HG03196 (cell line): ENCODE data around the gene PAFAH1B1.
"Not testable (repeated sequence)": the region's sequence is repeated elsewhere in the genome, so short reads cannot be mapped to it uniquely, and the experiment has no call there.

Source experiments
- ATAC-seq: cut with Tn5 transposase; IDR thresholded peaks from one replicate; pipeline ENCODE4 v1.9.1; 2021; ENCODE audit not compliant: unreplicated experiment

PAFAH1B1 gene

DNA sequence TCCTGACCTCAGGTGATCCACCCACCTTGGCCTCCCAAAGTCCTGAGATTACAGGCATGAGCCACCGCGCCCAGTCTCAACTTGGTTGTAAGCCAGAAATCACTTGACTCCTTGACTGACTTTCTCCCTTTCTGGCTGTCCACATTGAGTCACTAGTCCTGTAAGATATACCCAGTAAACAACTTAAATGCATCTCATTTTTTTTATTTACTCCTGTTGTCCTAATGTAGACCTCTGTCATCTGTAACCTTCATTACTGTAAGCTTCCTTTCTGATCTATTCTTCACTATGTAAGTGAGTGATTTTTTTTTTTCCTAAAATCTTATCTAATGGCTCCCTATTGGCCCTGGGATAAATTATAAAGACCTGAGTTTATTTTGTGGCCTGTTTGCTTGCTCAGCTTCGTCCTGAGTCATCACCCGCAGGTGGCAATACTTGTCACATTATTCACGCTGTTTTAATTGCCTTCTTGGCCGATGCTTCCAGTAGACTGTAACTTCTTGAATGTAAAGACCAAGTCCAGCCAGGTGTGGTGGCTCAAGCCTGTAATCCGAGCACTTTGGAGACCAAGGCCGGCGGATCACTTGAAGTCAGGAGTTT, 41.0 kb downstream of the PAFAH1B1 start:
- no peak for ATAC-seq

DNA sequence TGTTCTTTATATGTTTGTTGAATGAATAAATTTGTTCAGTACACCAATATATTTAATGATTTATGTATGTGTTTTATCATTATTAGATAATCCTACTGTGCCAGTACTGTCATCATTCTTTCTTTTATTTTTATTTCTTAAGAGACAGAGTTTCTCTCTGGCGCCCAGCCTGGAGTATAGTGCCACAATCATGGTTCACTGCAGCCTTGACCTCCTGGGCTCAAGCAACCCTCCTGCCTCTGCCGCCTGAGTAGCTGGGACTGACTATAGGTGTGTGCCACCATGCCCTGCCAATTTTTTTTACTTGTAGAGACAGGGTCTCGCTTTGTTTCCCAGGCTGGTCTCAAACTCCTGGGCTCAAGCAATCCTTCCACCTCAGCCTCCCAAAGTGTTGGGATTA, 41.8 kb downstream of the PAFAH1B1 start:
- no peak for ATAC-seq

DNA sequence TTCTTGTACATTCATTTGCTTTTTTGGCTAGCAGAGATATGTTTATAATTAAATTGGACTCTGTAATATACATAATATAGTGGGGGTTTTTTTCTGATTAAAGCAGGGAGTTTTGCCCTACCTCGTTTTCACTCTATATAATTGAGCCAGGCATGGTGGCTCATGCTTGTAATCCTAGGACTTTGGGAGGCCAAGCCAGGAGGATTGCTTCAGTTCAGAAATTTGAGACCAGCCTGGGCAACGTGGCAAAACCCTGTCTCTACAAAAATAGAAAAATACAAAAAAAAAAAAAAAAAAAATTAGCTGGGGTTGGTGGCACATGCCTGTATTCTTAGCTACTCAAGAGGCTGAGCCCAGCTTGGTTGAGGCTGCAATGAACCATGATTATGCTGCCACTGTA, 42.2 kb downstream of the PAFAH1B1 start:
- ATAC-seq: no peak

DNA sequence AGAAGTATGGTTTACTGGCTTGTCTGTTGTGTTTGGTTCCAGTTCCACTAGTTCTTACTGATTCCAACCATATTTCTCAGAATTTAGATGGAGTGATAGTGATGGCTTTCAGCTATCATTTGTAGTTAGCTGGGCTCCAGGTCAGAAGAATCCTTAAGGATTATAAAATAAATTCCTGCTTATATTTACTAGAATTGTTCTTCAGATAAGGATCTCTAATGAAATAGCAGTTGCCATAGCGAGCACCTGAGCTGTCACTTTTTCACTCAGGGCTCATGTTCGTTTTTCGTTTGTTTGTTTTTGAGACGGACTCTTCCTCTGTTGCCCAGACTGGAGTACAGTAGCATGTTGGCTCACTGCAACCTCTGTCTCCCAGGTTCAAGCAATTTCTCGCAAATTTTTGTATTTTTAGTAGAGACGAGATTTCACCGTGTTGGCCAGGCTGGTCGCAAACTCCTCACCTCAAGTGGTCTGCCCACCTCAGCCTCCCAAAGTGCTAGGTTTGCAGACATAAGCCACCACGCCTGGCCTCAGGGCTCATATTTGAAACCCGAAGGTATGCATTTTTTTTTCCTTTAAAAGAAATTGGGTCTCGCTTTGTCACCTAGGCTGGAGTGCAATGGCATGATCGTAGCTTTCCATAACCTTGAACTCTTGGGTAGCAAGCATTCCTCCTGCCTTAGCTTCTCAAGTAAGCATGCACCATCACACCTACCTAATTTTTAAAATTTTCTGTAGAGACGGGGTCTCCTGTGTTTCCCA, 42.9 kb downstream of the PAFAH1B1 start:
- no peak for ATAC-seq

DNA sequence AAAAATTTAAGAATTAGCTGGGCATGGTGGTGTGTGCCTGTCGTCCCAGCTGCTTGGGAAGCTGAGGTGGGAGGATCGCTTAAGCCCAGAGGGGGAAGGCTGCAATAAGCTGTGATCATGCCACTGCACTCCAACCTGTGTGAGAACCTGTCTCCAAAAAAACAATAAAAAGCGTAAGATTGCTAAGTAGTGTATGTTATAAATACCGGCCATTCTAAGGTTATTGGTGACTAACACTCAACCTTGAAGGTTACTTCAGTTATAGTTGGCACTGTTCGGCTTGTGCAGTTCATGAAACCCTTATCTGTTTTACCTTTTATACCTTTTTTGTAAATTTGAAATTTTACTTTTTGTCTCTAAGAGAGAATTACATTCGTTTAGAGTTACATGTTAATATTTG, 44.0 kb downstream of the PAFAH1B1 start:
- no peak for ATAC-seq

DNA sequence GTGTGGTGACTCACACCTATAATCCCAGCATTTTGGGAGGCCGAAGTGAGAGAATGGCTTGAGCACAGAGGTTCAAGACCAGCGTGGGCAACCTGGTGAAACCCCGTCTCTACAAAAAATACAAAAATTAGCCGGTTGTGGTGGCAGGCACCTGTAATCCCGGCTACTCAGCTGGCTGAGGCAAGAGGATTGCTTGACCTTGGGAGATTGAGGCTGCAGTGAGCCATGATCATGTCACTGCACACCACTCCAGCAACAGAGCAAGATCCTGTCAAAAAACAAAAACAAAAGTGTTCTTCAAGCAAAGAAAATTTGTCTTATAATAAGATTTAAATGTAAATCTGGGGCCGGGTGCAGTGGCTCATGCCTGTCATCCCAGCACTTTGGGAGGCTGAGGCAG, 51.5 kb downstream of the PAFAH1B1 start:
- ATAC-seq: no peak

DNA sequence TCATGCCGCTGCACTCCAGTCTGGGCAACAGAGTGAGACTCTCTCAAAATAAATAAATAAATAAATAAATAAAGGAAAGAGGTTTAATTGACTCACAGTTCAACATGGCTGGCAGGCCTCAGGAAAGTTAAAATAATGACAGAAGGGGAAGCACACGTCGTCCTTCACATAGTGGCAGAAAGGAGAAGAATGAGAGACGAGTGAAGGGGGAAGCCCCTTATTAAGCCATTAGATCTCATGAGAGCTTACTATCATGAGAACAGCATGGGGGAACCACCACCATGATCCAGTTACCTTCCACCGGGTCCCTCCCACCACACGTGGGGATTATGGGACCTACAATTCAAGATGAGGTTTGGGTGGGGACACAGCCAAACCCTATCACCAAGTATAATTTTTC, 54.5 kb downstream of the PAFAH1B1 start:
- ATAC-seq: no peak

DNA sequence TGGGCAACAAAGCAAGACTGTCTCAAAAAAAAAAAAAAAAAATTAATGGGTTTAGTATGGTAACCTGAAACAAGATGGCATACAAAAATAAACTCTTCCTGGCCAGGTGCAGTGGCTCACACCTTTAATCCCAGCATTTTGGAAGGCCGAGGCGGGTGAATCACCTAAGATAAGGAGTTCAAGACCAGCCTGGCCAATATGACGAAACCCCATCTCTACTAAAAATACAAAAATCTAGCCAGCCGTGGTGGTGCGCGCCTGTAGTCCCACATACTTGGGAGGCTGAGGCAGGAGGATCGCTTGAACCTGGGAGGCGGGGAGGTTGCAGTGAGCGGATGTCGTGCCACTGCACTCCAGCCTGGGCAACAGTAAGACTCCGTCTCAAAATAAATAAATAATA, 55.7 kb downstream of the PAFAH1B1 start:
- no peak for ATAC-seq

DNA sequence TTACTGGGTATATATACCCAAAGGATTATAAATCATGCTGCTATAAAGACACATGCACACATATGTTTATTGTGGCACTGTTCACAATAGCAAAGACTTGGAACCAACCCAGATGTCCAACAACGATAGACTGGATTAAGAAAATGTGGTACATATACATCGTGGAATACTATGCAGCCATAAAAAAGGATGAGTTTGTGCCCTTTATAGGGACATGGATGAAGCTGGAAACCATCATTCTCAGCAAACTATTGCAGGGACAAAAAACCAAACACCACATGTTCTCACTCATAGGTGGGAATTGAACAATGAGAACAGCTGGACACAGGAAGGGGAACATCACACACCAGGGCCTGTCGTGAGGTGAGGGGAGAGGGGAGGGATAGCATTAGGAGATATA, 59.5 kb downstream of the PAFAH1B1 start:
- ATAC-seq: not testable (repeated sequence)

DNA sequence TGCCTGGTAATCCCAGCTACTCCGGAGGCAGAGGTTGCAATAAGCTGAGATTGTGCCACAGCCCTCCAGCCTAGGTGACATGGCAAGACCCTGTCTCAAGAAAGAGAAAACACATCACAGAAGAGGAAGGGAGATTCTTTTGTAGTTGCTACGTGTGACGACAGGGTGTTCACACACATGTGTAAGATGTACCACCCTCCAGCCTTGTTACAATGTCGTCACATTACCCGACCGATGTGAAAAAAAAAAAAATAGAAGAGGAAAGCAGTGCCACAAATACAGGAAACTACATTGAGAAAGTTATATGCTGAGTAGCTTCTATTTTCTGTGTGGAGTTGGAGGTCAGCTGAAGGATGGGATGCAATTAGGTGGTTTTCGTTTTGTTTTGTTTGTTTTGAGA, 62.1 kb downstream of the PAFAH1B1 start:
- no peak for ATAC-seq

DNA sequence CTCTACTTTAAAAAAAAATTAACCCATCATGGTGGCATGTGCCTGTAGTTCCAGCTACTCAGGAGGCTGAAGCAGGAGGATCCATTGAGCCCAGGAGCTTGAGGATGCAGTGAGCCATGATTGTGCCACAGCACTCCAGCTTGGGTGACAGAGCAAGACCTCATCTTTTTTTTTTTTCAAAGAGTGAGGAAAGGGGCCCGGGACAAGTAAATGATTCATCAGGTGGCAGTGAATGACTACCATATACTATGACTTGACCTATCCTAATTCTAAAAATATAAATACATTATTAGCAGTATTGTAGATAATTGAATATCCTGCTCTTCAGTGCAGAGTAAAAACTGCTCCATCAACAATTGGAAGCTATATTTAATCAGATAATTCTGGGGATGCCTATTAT, 62.8 kb downstream of the PAFAH1B1 start:
- ATAC-seq: no peak

DNA sequence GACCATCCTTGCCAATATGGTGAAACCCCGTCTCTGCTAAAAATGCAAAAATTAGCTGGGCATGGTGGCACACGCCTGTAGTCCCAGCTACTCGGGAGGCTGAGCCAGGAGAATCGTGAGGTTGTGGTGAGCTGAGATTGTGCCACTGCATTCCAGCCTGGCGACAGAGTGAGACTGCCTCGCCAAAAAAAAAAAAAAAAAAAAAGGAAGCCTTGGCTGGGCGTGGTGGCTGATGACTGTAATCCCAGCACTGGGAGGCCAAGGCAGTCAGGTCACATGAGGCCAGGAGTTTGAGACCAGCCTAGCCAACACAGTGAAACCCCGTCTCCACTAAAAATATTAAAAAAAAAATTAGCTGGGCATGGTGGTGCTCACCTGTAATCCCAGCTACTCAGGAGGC, 65.9 kb downstream of the PAFAH1B1 start:
- ATAC-seq: not testable (repeated sequence)

DNA sequence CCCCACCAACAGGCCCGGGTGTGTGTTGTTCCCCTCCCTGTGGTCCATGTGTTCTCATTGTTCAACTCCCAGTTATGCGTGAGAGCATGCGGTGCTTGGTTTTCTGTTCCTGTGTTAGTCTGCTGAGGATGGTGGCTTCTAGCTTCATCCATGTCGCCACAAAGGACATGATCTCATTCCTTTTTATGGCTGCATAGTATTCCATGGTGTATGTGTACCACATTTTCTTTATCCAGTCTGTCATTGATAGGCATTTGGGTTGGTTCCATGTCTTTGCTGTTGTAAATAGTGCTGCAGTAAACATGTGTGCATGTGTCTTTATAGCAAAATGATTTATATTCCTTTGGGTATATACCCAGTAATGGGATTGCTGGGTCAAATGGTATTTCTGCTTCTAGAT, 67.0 kb downstream of the PAFAH1B1 start:
- not testable (repeated sequence) for ATAC-seq

DNA sequence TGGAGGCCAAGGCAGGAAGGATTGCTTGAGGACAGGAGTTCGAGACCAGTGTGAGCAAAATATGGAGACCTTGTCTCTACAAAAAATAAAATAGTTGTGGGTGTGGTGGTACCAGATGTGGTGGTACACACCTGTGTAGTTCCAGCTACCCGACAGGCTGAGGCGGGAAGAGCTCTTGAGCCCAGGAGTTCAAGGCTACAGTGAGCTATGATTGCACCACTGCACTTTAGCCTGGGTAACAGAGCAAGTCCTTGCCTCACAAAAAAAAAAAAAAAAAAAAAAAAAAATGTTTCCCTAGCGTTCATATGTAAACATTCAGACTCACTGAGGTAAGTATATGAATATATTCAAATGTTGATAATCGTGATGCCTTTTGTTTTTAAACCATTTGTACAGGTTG, 78.6 kb downstream of the PAFAH1B1 start:
- ATAC-seq: no peak

DNA sequence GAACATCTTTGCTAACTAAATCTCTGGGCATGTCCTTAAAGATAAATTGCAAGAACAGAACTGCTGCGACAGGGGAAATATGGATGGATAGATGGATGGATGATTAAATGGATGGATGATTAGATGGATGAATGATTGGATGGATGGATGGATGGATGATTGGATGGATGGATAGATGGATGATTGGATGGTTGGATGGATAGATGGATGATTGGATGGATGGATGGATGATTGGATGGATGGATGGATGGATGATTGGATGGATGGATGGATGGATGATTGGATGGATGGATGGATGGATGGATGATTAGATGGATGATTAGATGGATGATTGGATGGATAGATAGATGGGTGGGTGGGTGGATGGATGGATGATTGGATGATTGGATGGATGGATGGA, 85.8 kb downstream of the PAFAH1B1 start:
- ATAC-seq: not testable (repeated sequence)

DNA sequence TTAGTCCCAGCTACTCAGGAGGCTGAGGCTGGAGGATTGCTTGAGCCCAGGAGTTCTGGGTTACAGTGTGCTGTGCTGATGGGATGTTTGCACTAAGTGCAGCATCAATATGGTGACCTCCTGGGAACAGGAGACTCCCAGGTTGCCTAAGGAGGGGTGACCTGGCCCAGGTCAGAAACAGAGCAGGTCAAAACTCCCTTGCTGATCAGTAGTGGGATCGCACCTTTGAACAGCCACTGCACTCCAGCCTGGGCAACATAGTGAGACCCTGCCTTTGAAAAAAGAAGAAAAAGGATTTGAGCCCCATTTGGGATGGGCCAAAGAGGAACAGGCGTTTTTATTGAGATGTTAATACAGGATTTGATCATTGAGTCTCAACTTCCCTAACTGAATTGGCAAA, 87.5 kb downstream of the PAFAH1B1 start:
- ATAC-seq: no peak

DNA sequence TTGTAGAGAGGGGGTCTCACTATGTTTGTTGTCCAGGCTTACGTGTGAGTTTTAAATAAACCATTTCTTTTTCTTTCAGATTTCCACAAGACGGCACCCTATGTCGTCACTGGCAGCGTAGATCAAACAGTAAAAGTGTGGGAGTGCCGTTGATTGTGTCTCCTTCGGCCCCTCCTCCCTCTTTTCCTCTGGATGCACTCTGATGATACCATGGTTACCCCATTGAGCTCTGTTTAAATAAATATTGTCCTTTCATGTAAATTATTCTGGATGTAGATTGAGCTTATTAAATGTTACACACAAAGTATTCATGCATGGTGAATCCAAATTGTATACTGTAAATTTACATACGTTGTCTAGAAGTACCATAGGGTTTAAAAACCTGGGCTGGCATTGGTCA, 88.2 kb downstream of the PAFAH1B1 start:
- ATAC-seq: no peak

DNA sequence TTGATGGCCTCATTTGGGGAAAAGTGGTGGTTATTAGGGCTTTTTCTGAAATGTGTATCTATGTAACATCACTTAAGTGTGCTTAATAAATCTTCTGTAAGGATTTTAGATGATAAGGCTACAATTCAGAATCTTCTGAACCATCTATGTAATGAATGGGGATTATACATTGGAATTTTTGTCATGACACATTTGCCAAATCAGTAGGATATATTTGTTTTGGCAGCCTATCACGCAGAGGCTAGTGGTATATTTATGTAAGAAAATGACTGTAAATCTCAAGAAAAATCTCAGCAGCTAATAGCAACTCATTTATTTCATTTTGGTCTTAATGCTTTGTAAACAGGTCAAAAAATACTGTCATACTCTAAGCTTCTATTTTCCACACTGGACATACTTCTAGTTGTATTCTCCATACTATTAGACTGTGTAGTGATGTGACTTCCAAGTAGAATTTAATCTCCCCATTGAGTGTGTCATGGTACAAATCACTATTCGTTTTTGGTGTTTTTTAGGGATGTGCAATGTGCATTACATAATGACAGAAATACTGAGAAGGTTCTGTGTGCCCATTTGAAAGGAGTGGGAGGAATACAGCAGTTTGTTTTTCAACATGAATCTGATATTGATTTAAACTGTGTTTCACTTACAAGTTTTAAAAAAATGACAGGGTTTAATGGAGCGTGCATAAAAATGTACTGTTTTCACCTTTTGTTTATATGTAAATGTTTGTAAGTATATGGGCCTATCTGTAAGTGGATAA, 88.9 kb downstream of the PAFAH1B1 start:
- no peak for ATAC-seq

DNA sequence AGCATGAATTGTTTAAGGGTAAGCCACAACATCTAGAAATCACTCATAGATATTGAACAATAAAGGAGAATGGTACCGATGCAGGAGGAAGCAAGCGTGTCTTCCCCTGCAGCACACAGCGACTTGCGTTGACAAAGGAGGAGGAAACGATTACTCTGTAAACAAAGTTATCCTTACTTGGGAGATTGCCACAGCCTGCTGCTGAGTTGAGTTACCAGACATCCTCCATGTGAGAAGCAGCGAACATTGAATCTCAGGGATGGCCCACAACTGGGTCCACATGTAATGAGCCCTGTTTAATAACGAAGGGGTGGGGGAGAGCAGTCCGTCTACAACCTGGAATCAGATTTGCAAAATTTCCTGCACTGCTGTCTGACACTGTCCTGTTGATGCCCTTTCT, 90.5 kb downstream of the PAFAH1B1 start:
- ATAC-seq: no peak

DNA sequence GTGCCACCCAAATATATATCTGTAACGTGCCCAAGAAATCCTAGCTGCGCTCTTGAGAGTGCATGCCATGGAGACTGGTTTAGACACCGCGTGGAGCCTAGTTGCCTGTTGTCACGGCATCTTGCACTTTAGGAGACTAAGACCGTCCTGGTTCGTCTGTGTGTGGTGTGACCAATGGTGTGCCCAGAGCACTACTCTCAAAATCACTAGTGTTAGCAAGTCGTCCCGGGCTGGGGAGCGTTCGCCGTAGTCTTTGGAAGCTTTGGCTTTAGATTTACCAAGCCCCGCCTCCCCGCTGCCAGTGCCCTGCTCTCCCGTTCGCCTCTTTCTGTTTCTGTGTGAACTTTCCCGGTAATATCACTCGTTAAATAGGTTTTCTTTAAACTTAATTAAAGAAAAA, 91.1 kb downstream of the PAFAH1B1 start:
- no peak for ATAC-seq

DNA sequence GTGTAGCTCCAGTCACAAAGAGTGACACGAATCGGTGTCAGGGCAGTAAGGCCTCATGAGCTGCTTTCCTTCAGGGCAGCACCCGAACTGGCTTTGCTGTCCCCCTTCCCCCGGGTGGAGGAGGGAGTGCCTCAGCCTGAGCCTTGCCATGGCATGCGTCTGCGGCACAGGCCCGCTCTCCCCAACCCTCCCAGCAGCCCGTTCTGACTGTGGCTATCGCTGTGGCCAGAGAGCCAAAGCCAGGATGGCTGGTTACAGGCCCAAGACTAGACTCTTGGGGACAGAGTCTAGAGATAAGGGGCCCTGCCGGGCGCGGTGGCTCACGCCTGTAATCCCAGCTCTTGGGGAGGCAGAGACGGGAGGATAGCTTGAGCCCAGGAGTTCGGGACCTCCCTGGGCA, 92.2 kb downstream of the PAFAH1B1 start:
- ATAC-seq: no peak

DNA sequence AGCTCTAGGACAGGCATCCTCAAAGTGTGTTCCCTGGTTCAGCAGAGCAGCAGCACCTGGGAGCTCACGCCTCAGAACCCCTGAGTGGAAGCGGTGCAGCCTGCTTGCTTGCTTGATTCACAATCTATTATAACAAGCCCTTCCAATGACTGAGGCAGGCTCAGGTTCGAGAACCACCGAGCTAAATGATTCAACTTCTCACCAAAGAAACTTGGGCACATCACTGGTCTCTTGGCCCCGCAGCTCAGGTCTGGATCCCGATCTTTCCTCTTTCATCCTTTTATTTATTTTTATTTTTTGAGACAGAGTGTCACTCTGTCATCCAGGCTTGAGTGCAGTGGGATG, 93.6 kb downstream of the PAFAH1B1 start:
- ATAC-seq: no peak
